OCI-LY1 (cell line): Measurements from ENCODE around the gene ALDH5A1.

Experiments
- CTCF ChIP-seq: fragments of 200-600 bp; sonication (generic), shearing (Covaris generic); IDR thresholded peaks from 2 replicates; pipeline ENCODE4 v1.5.1; 2017; ENCODE audit warnings: mild to moderate bottlenecking, antibody characterized with exemption, low read length, moderate library complexity, mixed read lengths
- EZH2 ChIP-seq: fragments of 200-600 bp; sonication (generic), shearing (Covaris generic); IDR thresholded peaks from 2 replicates; pipeline ENCODE4 v1.8.0; 2017; ENCODE audit warnings: borderline replicate concordance, mixed run types, mild to moderate bottlenecking, antibody characterized with exemption, low read length, moderate library complexity, mixed read lengths

GRCh38 chr6:24545691-24546090 lies 50.9 kb downstream of the ALDH5A1 start:
- TF ChIP-seq CTCF (no peak), EZH2 (no peak)
